HepG2 (cell line): ENCODE measurements around the gene CYTH1. TPM values are rescaled to one million over a fixed set of nuclear protein-coding genes. Genes with fewer than 3 reads are reported as not detected.

Source experiments
- ATAC-seq: fragments of 200-7000 bp; cut with Tn5 transposase; 3 replicates; pipeline ENCODE4 v1.9.1; 2020; ENCODE audit warnings: mild to moderate bottlenecking, moderate library complexity
- BruUV-seq: library from RNA; stranded (reverse); fragments of 400-500 nt; replicated peaks from 2 replicates; lab custom pipeline; 2021; lab: Mats Ljungman, UMichigan
- CTCF ChIA-PET: fragments of 300-600 bp; formaldehyde crosslinking; extraction: SDS; loops from one replicate; lab custom pipeline; 2021; ENCODE audit warnings: low total read pairs, inconsistent platforms, low intra/inter-chr PET ratio; lab: Yijun Ruan, JAX
- POLR2A ChIA-PET: fragments of 350-600 bp; sonication (Branson Sonifier 250); formaldehyde crosslinking; loops from one replicate; lab custom pipeline; 2020; ENCODE audit warnings: antibody characterized with exemption, inconsistent platforms; lab: Yijun Ruan, JAX
- DNase-seq: peaks from one replicate; pipeline ENCODE4 v3.0.0-alpha.2; 2015; ENCODE audit warnings: low spot score
- FAIRE-seq: peaks from 3 replicates; lab custom pipeline; 2011; peaks lifted over from hg19 to GRCh38; lab: Jason Lieb, UNC
- H2AFZ ChIP-seq: one replicate; pipeline ENCODE4 v1.6.1; 2011; ENCODE audit warnings: low read length, inconsistent platforms
- H3K27ac ChIP-seq: fragments of 300-600 bp; 3 replicates; pipeline ENCODE4 v1.8.0; 2011; ENCODE audit warnings: mixed run types, mild to moderate bottlenecking, mixed read lengths, low read length, inconsistent platforms; ENCODE audit not compliant: insufficient read depth; ENCODE audit errors: extremely low read length
- H3K27me3 ChIP-seq, 2 experiments: fragments of 200-600 bp in 1 of 2; 2 replicates in 1 of 2; 3 replicates in 1 of 2; pipeline versions ENCODE4 v1.6.0 to v1.8.0; 2011; ENCODE audit warnings: low read length in 2 of 2, mild to moderate bottlenecking in 2 of 2, moderate library complexity in 2 of 2, inconsistent platforms in 1 of 2; ENCODE audit not compliant: insufficient read depth in 2 of 2, control insufficient read depth in 1 of 2
- H3K36me3 ChIP-seq, 2 experiments: fragments of 200-600 bp in 1 of 2; replicated peaks in 1 of 2; 2 replicates in 1 of 2; 3 replicates in 1 of 2; pipeline versions ENCODE4 v1.5.1 to v1.8.0; 2011; ENCODE audit warnings: low read length in 2 of 2, inconsistent platforms in 1 of 2; ENCODE audit not compliant: insufficient read depth in 2 of 2, control insufficient read depth in 1 of 2
- H3K4me1 ChIP-seq: 2 replicates; pipeline ENCODE4 v1.5.1; 2012; ENCODE audit warnings: low read length, inconsistent platforms; ENCODE audit not compliant: insufficient read depth
- H3K4me2 ChIP-seq: 2 replicates; pipeline ENCODE4 v1.6.0; 2011; ENCODE audit warnings: low read depth, low read length, inconsistent platforms
- H3K4me3 ChIP-seq, 3 experiments: fragments of 200-600 bp in 1 of 3; sonication (generic), shearing (Covaris generic) in 1 of 3; replicated peaks in 1 of 3; 2 replicates each; pipeline ENCODE4 v1.5.1; 2011 to 2016; ENCODE audit warnings: low read length in 3 of 3, inconsistent platforms in 2 of 3, low read depth in 2 of 3, mild to moderate bottlenecking in 2 of 3, control low read depth in 1 of 3, mixed read lengths in 1 of 3; ENCODE audit not compliant: insufficient read depth in 1 of 3
- H3K79me2 ChIP-seq: one replicate; pipeline ENCODE4 v1.6.1; 2011; ENCODE audit warnings: low read length, inconsistent platforms; ENCODE audit not compliant: insufficient read depth
- H3K9ac ChIP-seq: 2 replicates; pipeline ENCODE4 v1.6.0; 2011; ENCODE audit warnings: mild to moderate bottlenecking, low read depth, low read length, inconsistent platforms; ENCODE audit not compliant: insufficient read depth
- H3K9me3 ChIP-seq: 2 replicates; pipeline ENCODE4 v1.5.1; 2012; ENCODE audit warnings: mild to moderate bottlenecking, low read length
- H4K20me1 ChIP-seq: 2 replicates; pipeline ENCODE4 v1.6.0; 2011; ENCODE audit warnings: inconsistent platforms, mild to moderate bottlenecking, low read length, moderate library complexity; ENCODE audit not compliant: insufficient read depth
- ATF2 ChIP-seq: sonication (generic); formaldehyde crosslinking; IDR thresholded peaks from 2 replicates; pipeline ENCODE4 v1.4.0; 2020; ENCODE audit warnings: missing genetic modification reagents
- CAMTA2 ChIP-seq: sonication (generic); formaldehyde crosslinking; IDR thresholded peaks from 2 replicates; pipeline ENCODE4 v1.4.0; 2020; ENCODE audit warnings: mild to moderate bottlenecking, missing genetic modification reagents, borderline replicate concordance
- CENPX ChIP-seq: sonication (generic); formaldehyde crosslinking; IDR thresholded peaks from 2 replicates; pipeline ENCODE4 v1.9.0; 2021; ENCODE audit warnings: mild to moderate bottlenecking, missing genetic modification reagents, moderate library complexity
- MAFF ChIP-seq: IDR thresholded peaks from 2 replicates; pipeline ENCODE4 v1.6.1; 2011; ENCODE audit warnings: low read depth, low read length, improper control_type of control experiment
- MAFK ChIP-seq, 2 experiments: IDR thresholded peaks in 1 of 2; conservative IDR thresholded peaks in 1 of 2; 2 replicates each; pipeline ENCODE4 v1.6.1; 2011; ENCODE audit warnings: improper control_type of control experiment in 2 of 2, low read length in 2 of 2
- NFE2 ChIP-seq: sonication (generic); formaldehyde crosslinking; IDR thresholded peaks from 2 replicates; pipeline ENCODE4 v1.4.0; 2020; ENCODE audit warnings: missing genetic modification reagents
- NONO ChIP-seq, 2 experiments: fragments of 450-650 bp in 1 of 2; sonication (generic) in 1 of 2; formaldehyde crosslinking in 1 of 2; IDR thresholded peaks in 1 of 2; conservative IDR thresholded peaks in 1 of 2; 2 replicates each; pipeline versions ENCODE4 v1.6.1 to v1.8.0; 2017 to 2022; ENCODE audit warnings: mild to moderate bottlenecking in 1 of 2, missing genetic modification reagents in 1 of 2, moderate library complexity in 1 of 2
- NR0B2 ChIP-seq: sonication (generic); formaldehyde crosslinking; IDR thresholded peaks from 2 replicates; pipeline ENCODE4 v1.4.0; 2020; ENCODE audit warnings: mild to moderate bottlenecking, missing genetic modification reagents
- SYNCRIP ChIP-seq: fragments of 200-400 bp; formaldehyde crosslinking; IDR thresholded peaks from 2 replicates; pipeline ENCODE4 v1.6.1; 2018; ENCODE audit warnings: mild to moderate bottlenecking, low read depth, low read length; ENCODE audit not compliant: insufficient read depth
- ZBTB2 ChIP-seq: sonication (generic); formaldehyde crosslinking; IDR thresholded peaks from 2 replicates; pipeline ENCODE4 v1.8.0; 2022; ENCODE audit warnings: low read depth, missing genetic modification reagents
- ZBTB21 ChIP-seq: sonication (generic); formaldehyde crosslinking; IDR thresholded peaks from 2 replicates; pipeline ENCODE4 v1.4.0; 2020; ENCODE audit warnings: missing genetic modification reagents
- ZNF253 ChIP-seq: sonication (generic); formaldehyde crosslinking; IDR thresholded peaks from 2 replicates; pipeline ENCODE4 v1.8.0; 2022; ENCODE audit warnings: mild to moderate bottlenecking, missing genetic modification reagents, borderline replicate concordance
- ZNF770 ChIP-seq: sonication (generic); formaldehyde crosslinking; IDR thresholded peaks from 2 replicates; pipeline ENCODE4 v1.5.0; 2020; ENCODE audit warnings: mild to moderate bottlenecking, missing genetic modification reagents
- WGBS: methylation state at CpG from one replicate; pipeline ENCODE4 v1.1.6; 2017; ENCODE audit warnings: low lambda C conversion rate; 5-methylcytosine and 5-hydroxymethylcytosine counted together
- in situ Hi-C: cut with HindIII; loops from 2 replicates; pipeline ENCODE4 v1.10.0; 2017; ENCODE audit warnings: low pct_unique_long_range_greater_than_20kb; ENCODE audit not compliant: extremely low pct_ligation_motif_present
- intact Hi-C: fragments of 100-400 bp; cut with micrococcal nuclease; formaldehyde crosslinking; loops from one replicate; pipeline ENCODE4 v1.10.0; 2022; ENCODE audit not compliant: unreplicated experiment
- polyA plus RNA-seq, 8 experiments: library from polyadenylated mRNA; depleted of rRNA in 3 of 8; stranded (reverse) in 7 of 8; unstranded in 1 of 8; fragments of >200 nt; fragmentation: Illumina TruSeq in 4 of 8; extraction: Trizol in 4 of 8; gene quantifications; 2 replicates each; pipeline versions ENCODE4 v1.2.1 to v1.2.3, GENCODE V29; 2011 to 2016; ENCODE audit warnings: low read depth in 4 of 8, missing spikeins in 1 of 8, mixed read lengths in 1 of 8; ENCODE audit not compliant: insufficient read depth in 1 of 8
- total RNA-seq, 5 experiments: library from RNA; depleted of rRNA; stranded (reverse); fragments of >200 nt; fragmentation: Illumina TruSeq; extraction: Trizol; gene quantifications; 2 replicates each; pipeline ENCODE4 v1.2.3, GENCODE V29; 2016; ENCODE audit warnings: low read depth in 1 of 5

The CYTH1 gene
- total and polyA plus RNA-seq, 2 of the 13 experiments (the other 11 are each of a cell fraction or from before 2014, with no cell fraction given): 20.1 to 48.9 TPM

GRCh38 chr17:78817123-78817522 is 35.0 kb upstream of the CYTH1 start:
- TSS peak; percentile 32 for BruUV-seq

GRCh38 chr17:78815696-78816095 is 33.6 kb upstream of the CYTH1 start:
- no peaks in the 10 kb centered on the region for H3K79me2 ChIP-seq
- POLR2A ChIA-PET: no interaction called here
- H3K9me3 ChIP-seq: no peaks in the 10 kb centered on the region
- H3K4me2 ChIP-seq: no peak overlapping the region
- CTCF ChIA-PET: no interaction called here
- FAIRE-seq (no peak), ATAC-seq (no peak), DNase-seq (no peak)
- H3K9ac ChIP-seq: no peak overlapping the region
- no peak overlapping the region for H3K4me3 ChIP-seq
- no TSS peak for BruUV-seq
- 96% methylated on average over 7 of the region's 7 CpGs for WGBS
- no peaks in the 10 kb centered on the region for H4K20me1 ChIP-seq
- no peak overlapping the region for H2AFZ ChIP-seq
- H3K27me3 ChIP-seq: no peaks in the 10 kb centered on the region
- intact Hi-C loops (no loop called here), in situ Hi-C loops (no loop called here)
- peaks cover 57 to 97% of the 10 kb centered on the region in 2 experiments for H3K36me3 ChIP-seq
- no peaks in the 10 kb centered on the region for H3K4me1 ChIP-seq
- no peak overlapping the region for H3K27ac ChIP-seq
- TF ChIP-seq NFE2 (no peak), ZNF253 (CRISPR knock-in tag) (no peak), ZBTB2 (CRISPR knock-in tag) (0 out of 2 replicates have a peak, but pooled peaks have one; percentile 28), SYNCRIP (no peak), NR0B2 (CRISPR knock-in tag) (no peak), ZNF770 (no peak), ZBTB21 (CRISPR knock-in tag) (no peak), NONO (IDR thresholded peaks at IDR 0.05) (no peak), NONO (CRISPR knock-in tag; conservative IDR thresholded peaks at IDR 0.05) (0 out of 2 replicates have a peak, but pooled peaks have one; percentile 20)

More at GRCh38 chr17:78817123-78817522, 35.0 kb upstream of the CYTH1 start:
- Histone ChIP-seq H3K27me3 (no peaks in the 10 kb centered on the region), H4K20me1 (no peaks in the 10 kb centered on the region), H3K4me1 (no peaks in the 10 kb centered on the region), H3K36me3 (peaks cover 62 to 94% of the 10 kb centered on the region in 2 experiments), H3K27ac (no peak overlapping the region), H2AFZ (no peak overlapping the region), H3K4me3 (no peak overlapping the region), H3K79me2 (no peaks in the 10 kb centered on the region), H3K9ac (no peak overlapping the region), H3K4me2 (no peak overlapping the region), H3K9me3 (no peaks in the 10 kb centered on the region)
- intact Hi-C loops (no loop called here), in situ Hi-C loops (no loop called here)
- no peak for DNase-seq
- POLR2A ChIA-PET: interaction anchor here (0.9 kb wide), 1 partner anchor 15 kb away, joined by 3 read pairs; no protein-coding TSS in a partner anchor
- no peak for FAIRE-seq
- CTCF ChIA-PET: no interaction called here
- no peak for ATAC-seq
- TF ChIP-seq MAFF: peak; percentile 84
- TF ChIP-seq CAMTA2 (CRISPR knock-in tag): no peak
- TF ChIP-seq MAFK (conservative IDR thresholded peaks at IDR 0.05 in 1 of 2, IDR thresholded peaks at IDR 0.05 in 1 of 2; ENCODE audit: low read length in 2 of 2): peak; percentile 90 to 94
- TF ChIP-seq ATF2: no peak
- TF ChIP-seq CENPX (CRISPR knock-in tag): no peak
- 98% methylated on average over 6 of the region's 6 CpGs for WGBS
